Lower lobe of right lung (tissue), 2 donors: ENCODE measurements around the gene TMEM205. TPM values are rescaled to one million over a fixed set of nuclear protein-coding genes. Genes with fewer than 3 reads are reported as not detected.
A peak's percentile ranks its signal among the peaks of the same experiment; 100 is the strongest.
"Not testable (repeated sequence)": the region's sequence is repeated elsewhere in the genome, so short reads cannot be mapped to it uniquely, and the experiment has no call there.

Experiments used
- ATAC-seq, 2 donors: fragments of 200-7000 bp; cut with Tn5 transposase; one replicate each; pipeline ENCODE4 v1.9.1; 2020 to 2022; ENCODE audit warnings: mild to moderate bottlenecking in 2 of 2, moderate library complexity in 2 of 2
- DNase-seq: peaks from one replicate; pipeline ENCODE4 v3.0.0-alpha.2; 2020
- H3K27ac ChIP-seq: fragments of 200-600 bp; one replicate; pipeline ENCODE4 v1.8.0; 2022
- H3K27me3 ChIP-seq: fragments of 200-600 bp; one replicate; pipeline ENCODE4 v1.8.0; 2022; ENCODE audit warnings: low read depth
- H3K36me3 ChIP-seq: fragments of 200-600 bp; one replicate; pipeline ENCODE4 v1.8.0; 2022; ENCODE audit warnings: mild to moderate bottlenecking
- H3K4me1 ChIP-seq: fragments of 200-600 bp; one replicate; pipeline ENCODE4 v1.8.0; 2022
- H3K4me3 ChIP-seq: fragments of 200-600 bp; one replicate; pipeline ENCODE4 v1.8.0; 2022; ENCODE audit warnings: mild to moderate bottlenecking
- H3K9me3 ChIP-seq: fragments of 200-600 bp; one replicate; pipeline ENCODE4 v1.8.0; 2022
- CTCF ChIP-seq: fragments of 200-600 bp; IDR thresholded peaks from one replicate; pipeline ENCODE4 v1.8.0; 2022; ENCODE audit warnings: antibody characterized with exemption, mild to moderate bottlenecking
- intact Hi-C: fragments of 100-400 bp; cut with DNase I; formaldehyde crosslinking; loops from one replicate; pipeline ENCODE4 v1.11.0; 2022
- total RNA-seq: library from RNA; stranded (reverse); fragmentation: NEBNext Ultra II Directional; extraction: Animal tissue kit (Norgen Biotek cat#: 25700); gene quantifications from one replicate; pipeline ENCODE4 v1.2.1, GENCODE V29; 2021
- donor health status: DM: no; HTN: yes; CAD: no; lungs with severe emphysema.

Gene TMEM205
- total RNA-seq, 1 donor from 2014 or later: 65.7 TPM

DNA sequence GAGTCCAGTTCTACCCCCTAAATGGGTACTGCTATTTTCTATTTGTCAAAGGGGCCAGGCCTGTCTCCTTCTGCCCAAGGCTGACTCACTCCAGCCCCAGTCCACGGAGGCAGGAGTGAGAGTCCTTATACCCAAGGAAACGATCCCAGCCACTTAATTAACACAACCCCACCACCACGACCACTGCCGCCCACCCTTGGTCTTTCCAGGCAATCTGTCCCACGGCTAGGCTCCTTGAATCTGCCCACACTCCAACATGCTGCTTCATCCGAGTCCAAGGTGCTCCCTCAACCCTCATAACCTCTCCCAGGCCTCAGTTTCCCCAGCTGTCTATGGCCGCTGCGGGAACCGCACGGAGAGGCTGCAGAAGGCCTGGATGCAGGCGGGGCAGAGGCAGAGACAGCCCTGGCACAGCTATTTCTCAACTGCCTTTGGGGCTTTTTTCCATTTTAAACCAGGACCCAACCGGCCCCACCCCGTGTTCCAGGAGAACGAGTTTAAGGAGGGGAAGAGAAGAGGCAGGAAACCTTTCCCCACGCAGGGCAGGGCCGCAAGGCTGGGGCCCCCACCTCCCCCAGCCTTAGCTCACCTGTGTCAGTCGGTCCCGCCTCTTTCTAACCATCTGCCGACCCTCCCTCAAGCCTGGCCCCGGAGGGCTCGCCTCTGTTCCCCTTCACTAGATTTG is 7.4 kb downstream of the TMEM205 start:
- intact Hi-C loops: no loop called here

GRCh38 chr19:11338121-11338520 is 7.9 kb downstream of the TMEM205 start:
- Histone ChIP-seq H3K36me3 (peaks cover 52% of the 10 kb centered on the region), H3K27ac (peak overlapping the region; percentile 81), H3K4me3 (peak overlapping the region; percentile 92), H3K27me3 (no peaks in the 10 kb centered on the region), H3K9me3 (no peaks in the 10 kb centered on the region), H3K4me1 (peaks cover 20% of the 10 kb centered on the region)
- intact Hi-C loops: no loop called here
- no peak for TF ChIP-seq CTCF
- DNase-seq: no peak
- no peak for ATAC-seq

More for the DNA sequence above, 7.4 kb downstream of the TMEM205 start:
- Histone ChIP-seq H3K4me1 (peaks cover 24% of the 10 kb centered on the region), H3K27ac (peak overlapping the region; percentile 81), H3K36me3 (peaks cover 46% of the 10 kb centered on the region), H3K27me3 (no peaks in the 10 kb centered on the region), H3K9me3 (no peaks in the 10 kb centered on the region), H3K4me3 (peak overlapping the region; percentile 92)
- peak; percentile 60 for DNase-seq
- no peak for TF ChIP-seq CTCF
- ATAC-seq: peak; percentile 66 to 73

GRCh38 chr19:11337080-11337479 is 9.0 kb downstream of the TMEM205 start:
- no peak overlapping the region for H3K27ac ChIP-seq
- no peak for ATAC-seq
- H3K4me1 ChIP-seq: peaks cover 20% of the 10 kb centered on the region
- intact Hi-C loops: no loop called here
- H3K4me3 ChIP-seq: no peak overlapping the region
- no peak for TF ChIP-seq CTCF
- peaks cover 54% of the 10 kb centered on the region for H3K36me3 ChIP-seq
- no peaks in the 10 kb centered on the region for H3K27me3 ChIP-seq
- H3K9me3 ChIP-seq: no peaks in the 10 kb centered on the region
- DNase-seq: no peak

GRCh38 chr19:11335449-11336146 is 10.5 kb downstream of the TMEM205 start:
- DNase-seq (no peak), ATAC-seq (no peak)
- H3K4me3 ChIP-seq: no peak overlapping the region
- H3K9me3 ChIP-seq: no peaks in the 10 kb centered on the region
- H3K36me3 ChIP-seq: peaks cover 62% of the 10 kb centered on the region
- H3K27me3 ChIP-seq: no peaks in the 10 kb centered on the region
- H3K4me1 ChIP-seq: peaks cover 20% of the 10 kb centered on the region
- TF ChIP-seq CTCF: no peak
- intact Hi-C loops: no loop called here
- no peak overlapping the region for H3K27ac ChIP-seq

- intact Hi-C loops, H3K9me3 ChIP-seq, H3K4me3 ChIP-seq, ATAC-seq, H3K27ac ChIP-seq, DNase-seq, H3K27me3 ChIP-seq: not testable (repeated sequence)
- H3K36me3 ChIP-seq: peaks cover 78% of the 10 kb centered on the region
- peaks cover 11% of the 10 kb centered on the region for H3K4me1 ChIP-seq
Observed at GRCh38 chr19:11333838-11334237, 12.2 kb downstream of the TMEM205 start.

GRCh38 chr19:11332822-11333221 is 13.2 kb downstream of the TMEM205 start:
- intact Hi-C loops: no loop called here
- Histone ChIP-seq H3K4me3 (no peak overlapping the region), H3K27me3 (no peaks in the 10 kb centered on the region), H3K9me3 (no peaks in the 10 kb centered on the region), H3K4me1 (peaks cover under 1% of the 10 kb centered on the region), H3K36me3 (peaks cover 88% of the 10 kb centered on the region), H3K27ac (no peak overlapping the region)
- no peak for ATAC-seq
- DNase-seq: no peak
- TF ChIP-seq CTCF: no peak
